MM.1S (cell line): ENCODE measurements around the gene KDELR3.

Experiments
- DNase-seq: peaks from one replicate; pipeline ENCODE4 v3.0.0-alpha.2; 2015
- H2AFZ ChIP-seq: fragments of 300-600 bp; sonication (generic); 2 replicates; pipeline ENCODE4 v1.6.0; 2016; ENCODE audit warnings: antibody characterized with exemption, low read length
- H3F3A ChIP-seq: fragments of 300-600 bp; sonication (generic); 2 replicates; pipeline ENCODE4 v1.6.1; 2016; ENCODE audit warnings: mild to moderate bottlenecking, antibody characterized with exemption, low read length, moderate library complexity, mixed read lengths; ENCODE audit not compliant: insufficient read depth
- H3K27ac ChIP-seq: fragments of 300-600 bp; sonication (generic); 2 replicates; pipeline ENCODE4 v1.5.1; 2016; ENCODE audit warnings: mild to moderate bottlenecking, low read length
- H3K27me3 ChIP-seq: fragments of 300-600 bp; sonication (generic); replicated peaks from 2 replicates; pipeline ENCODE4 v1.6.0; 2016; ENCODE audit warnings: low read length; ENCODE audit not compliant: insufficient read depth
- H3K36me3 ChIP-seq: fragments of 300-600 bp; sonication (generic); replicated peaks from 2 replicates; pipeline ENCODE4 v1.6.1; 2016; ENCODE audit warnings: mild to moderate bottlenecking, low read length, mixed read lengths; ENCODE audit not compliant: insufficient read depth
- H3K4me1 ChIP-seq: fragments of 300-600 bp; sonication (generic); 2 replicates; pipeline ENCODE4 v1.6.1; 2016; ENCODE audit warnings: low read length, mixed read lengths
- H3K4me2 ChIP-seq: fragments of 300-600 bp; sonication (generic); 2 replicates; pipeline ENCODE4 v1.6.0; 2016; ENCODE audit warnings: low read depth, low read length
- H3K4me3 ChIP-seq: fragments of 300-600 bp; sonication (generic); 2 replicates; pipeline ENCODE4 v1.5.1; 2016; ENCODE audit warnings: low read length, mixed read lengths
- H3K79me2 ChIP-seq: fragments of 300-600 bp; sonication (generic); 2 replicates; pipeline ENCODE4 v1.6.1; 2016; ENCODE audit warnings: mixed run types, low read length, mixed read lengths
- H3K9ac ChIP-seq: fragments of 300-600 bp; sonication (generic); 2 replicates; pipeline ENCODE4 v1.6.1; 2016; ENCODE audit warnings: low read length, mixed read lengths
- H3K9me2 ChIP-seq: fragments of 300-600 bp; sonication (generic); replicated peaks from 2 replicates; pipeline ENCODE4 v1.6.1; 2016; ENCODE audit warnings: mild to moderate bottlenecking, low read length, mixed read lengths; ENCODE audit not compliant: insufficient read depth
- H3K9me3 ChIP-seq: fragments of 300-600 bp; sonication (generic); replicated peaks from 2 replicates; pipeline ENCODE4 v1.6.1; 2016; ENCODE audit warnings: mild to moderate bottlenecking, low read length, mixed read lengths; ENCODE audit not compliant: insufficient read depth
- H4K20me1 ChIP-seq: fragments of 300-600 bp; sonication (generic); 2 replicates; pipeline ENCODE4 v1.6.1; 2016; ENCODE audit warnings: mild to moderate bottlenecking, low read length, moderate library complexity, mixed read lengths; ENCODE audit not compliant: insufficient read depth
- EZH2 ChIP-seq: fragments of 300-600 bp; sonication (generic); optimal IDR thresholded peaks from 2 replicates; pipeline ENCODE3; 2017; ENCODE audit warnings: low read depth, mild to moderate bottlenecking, antibody characterized with exemption, low read length, mixed read lengths
- EZH2phosphoT487 ChIP-seq: fragments of 300-600 bp; sonication (generic); IDR thresholded peaks from 2 replicates; pipeline ENCODE4 v1.6.1; 2018; ENCODE audit warnings: antibody characterized with exemption, low read length
- TF ChIP-seq, protein P1 (sequence below): fragments of 300-600 bp; sonication (generic); IDR thresholded peaks from 2 replicates; pipeline ENCODE4 v1.5.1; 2016; ENCODE audit warnings: antibody characterized with exemption, low read length, mixed read lengths

The KDELR3 gene

DNA sequence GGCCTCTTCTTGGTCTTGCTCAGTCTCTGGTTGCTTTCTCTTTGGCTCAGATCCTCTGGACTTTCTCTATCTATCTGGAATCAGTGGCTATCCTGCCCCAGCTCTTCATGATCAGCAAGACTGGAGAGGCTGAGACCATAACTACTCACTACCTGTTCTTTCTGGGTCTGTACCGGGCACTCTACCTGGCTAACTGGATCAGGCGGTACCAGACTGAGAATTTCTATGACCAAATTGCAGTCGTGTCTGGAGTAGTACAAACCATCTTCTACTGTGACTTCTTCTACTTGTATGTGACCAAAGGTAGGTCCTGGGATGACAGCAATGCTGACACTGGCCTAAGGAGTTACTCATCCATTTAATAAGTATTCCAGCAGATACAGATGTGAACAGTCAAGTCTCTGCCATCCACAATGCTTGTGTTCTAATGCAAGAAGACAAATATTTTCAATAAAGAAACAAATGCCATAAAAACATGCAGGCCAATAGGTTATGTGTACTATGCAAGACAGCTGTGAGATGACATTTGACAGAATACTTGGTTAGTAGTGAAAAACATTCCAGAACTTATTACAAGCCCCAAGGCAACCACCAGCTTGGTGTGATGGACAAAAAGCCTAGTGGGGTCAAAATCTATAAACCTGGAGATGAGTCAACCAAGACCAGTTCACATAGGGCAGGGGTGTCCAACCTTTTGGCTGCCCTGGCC, 13.4 kb downstream of the KDELR3 start:
- H3K4me1 ChIP-seq: peaks cover 9% of the 10 kb centered on the region; the same call in 1 of the 2 replicates
- no peaks in the 10 kb centered on the region for H3K9me2 ChIP-seq
- no peak overlapping the region for H3K9ac ChIP-seq
- no peak overlapping the region for H3K4me3 ChIP-seq
- no peaks in the 10 kb centered on the region for H4K20me1 ChIP-seq
- DNase-seq: no peak
- H3F3A ChIP-seq: peaks cover 46% of the 10 kb centered on the region
- no peaks in the 10 kb centered on the region for H3K9me3 ChIP-seq
- 0 out of 2 replicates have a peak, but pooled peaks cover 4% of the 10 kb centered on the region for H3K79me2 ChIP-seq
- no peak overlapping the region for H3K4me2 ChIP-seq
- H3K27me3 ChIP-seq: no peaks in the 10 kb centered on the region
- TF ChIP-seq EZH2phosphoT487 (no peak), EZH2 (no peak)
- TF ChIP-seq, protein P1, sequence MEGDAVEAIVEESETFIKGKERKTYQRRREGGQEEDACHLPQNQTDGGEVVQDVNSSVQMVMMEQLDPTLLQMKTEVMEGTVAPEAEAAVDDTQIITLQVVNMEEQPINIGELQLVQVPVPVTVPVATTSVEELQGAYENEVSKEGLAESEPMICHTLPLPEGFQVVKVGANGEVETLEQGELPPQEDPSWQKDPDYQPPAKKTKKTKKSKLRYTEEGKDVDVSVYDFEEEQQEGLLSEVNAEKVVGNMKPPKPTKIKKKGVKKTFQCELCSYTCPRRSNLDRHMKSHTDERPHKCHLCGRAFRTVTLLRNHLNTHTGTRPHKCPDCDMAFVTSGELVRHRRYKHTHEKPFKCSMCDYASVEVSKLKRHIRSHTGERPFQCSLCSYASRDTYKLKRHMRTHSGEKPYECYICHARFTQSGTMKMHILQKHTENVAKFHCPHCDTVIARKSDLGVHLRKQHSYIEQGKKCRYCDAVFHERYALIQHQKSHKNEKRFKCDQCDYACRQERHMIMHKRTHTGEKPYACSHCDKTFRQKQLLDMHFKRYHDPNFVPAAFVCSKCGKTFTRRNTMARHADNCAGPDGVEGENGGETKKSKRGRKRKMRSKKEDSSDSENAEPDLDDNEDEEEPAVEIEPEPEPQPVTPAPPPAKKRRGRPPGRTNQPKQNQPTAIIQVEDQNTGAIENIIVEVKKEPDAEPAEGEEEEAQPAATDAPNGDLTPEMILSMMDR: no peak
- H3K36me3 ChIP-seq: peaks cover 21% of the 10 kb centered on the region; the same call in 1 of the 2 replicates
- no peak overlapping the region for H3K27ac ChIP-seq
- no peak overlapping the region for H2AFZ ChIP-seq

DNA sequence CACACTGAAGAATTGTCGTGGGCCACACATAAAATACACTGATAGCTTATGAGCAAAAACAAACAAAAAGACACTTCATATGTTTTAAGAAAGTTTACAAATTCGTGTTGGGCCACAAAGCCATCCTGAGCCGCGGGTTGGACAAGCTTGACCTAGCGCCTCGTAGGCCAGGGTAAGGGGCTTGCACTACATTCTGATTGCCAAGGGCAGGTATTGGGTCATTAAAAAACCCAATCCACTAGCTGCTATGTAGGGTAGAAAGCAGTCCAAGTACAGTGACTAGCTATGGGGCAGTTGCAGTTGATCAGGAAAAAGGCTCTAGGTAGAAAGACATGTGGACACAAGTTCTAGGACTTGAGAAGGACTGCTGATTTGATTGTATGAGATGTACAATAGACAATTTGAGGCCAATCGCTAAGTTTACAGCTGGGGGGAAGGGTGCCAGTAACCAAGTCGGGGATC, 14.0 kb downstream of the KDELR3 start:
- TF ChIP-seq EZH2phosphoT487 (no peak), EZH2 (no peak)
- TF ChIP-seq, protein P1: no peak
- Histone ChIP-seq H3K27ac (no peak overlapping the region), H3K36me3 (peaks cover 21% of the 10 kb centered on the region; the same call in 1 of the 2 replicates), H2AFZ (no peak overlapping the region), H3K4me1 (peaks cover 9% of the 10 kb centered on the region; the same call in 1 of the 2 replicates), H3K79me2 (0 out of 2 replicates have a peak, but pooled peaks cover 8% of the 10 kb centered on the region), H4K20me1 (no peaks in the 10 kb centered on the region), H3K27me3 (no peaks in the 10 kb centered on the region), H3K9me3 (no peaks in the 10 kb centered on the region), H3K4me3 (no peak overlapping the region), H3K4me2 (no peak overlapping the region), H3K9ac (no peak overlapping the region), H3K9me2 (no peaks in the 10 kb centered on the region), H3F3A (peaks cover 49% of the 10 kb centered on the region)
- no peak for DNase-seq

DNA sequence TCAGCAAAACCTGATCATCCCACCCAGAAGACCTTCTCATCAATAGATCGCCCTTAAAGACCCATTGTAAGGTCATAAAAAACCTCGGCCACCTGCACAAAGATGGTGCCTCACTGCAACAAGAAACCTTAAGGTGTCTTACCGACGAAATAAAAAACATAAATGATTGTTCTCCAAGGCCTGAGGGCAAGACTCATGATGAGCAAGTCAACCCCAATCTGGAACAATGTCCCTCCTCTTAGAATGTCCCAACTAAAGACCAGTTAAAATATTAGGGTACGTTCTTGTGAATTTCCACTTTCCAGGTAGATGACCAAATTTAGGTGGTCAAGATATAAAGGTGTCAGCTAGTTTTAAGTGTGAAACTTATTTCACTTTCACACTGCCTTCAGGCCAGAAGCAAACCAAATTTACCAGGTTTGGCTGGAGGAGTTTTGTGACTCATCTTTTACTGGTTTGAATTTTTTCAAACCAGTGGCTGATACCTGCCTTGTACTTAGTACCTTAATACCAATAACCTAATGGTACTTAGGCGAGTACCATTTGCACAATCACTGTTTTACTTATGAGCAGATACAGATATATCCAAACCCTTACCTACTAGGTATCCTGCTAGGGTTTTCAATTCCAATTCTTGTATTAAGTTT, 14.9 kb downstream of the KDELR3 start:
- Histone ChIP-seq H2AFZ (no peak overlapping the region), H3K27me3 (no peaks in the 10 kb centered on the region), H3F3A (peaks cover 50% of the 10 kb centered on the region), H3K9me2 (no peaks in the 10 kb centered on the region), H4K20me1 (no peaks in the 10 kb centered on the region; the same call in 1 of the 2 replicates), H3K9me3 (no peaks in the 10 kb centered on the region), H3K4me3 (no peak overlapping the region), H3K9ac (no peak overlapping the region), H3K36me3 (peaks cover 23% of the 10 kb centered on the region), H3K4me2 (no peak overlapping the region), H3K27ac (no peak overlapping the region), H3K4me1 (peaks cover 9% of the 10 kb centered on the region; the same call in 1 of the 2 replicates), H3K79me2 (peaks cover 12% of the 10 kb centered on the region)
- TF ChIP-seq, protein P1: no peak
- TF ChIP-seq EZH2phosphoT487: no peak
- DNase-seq: no peak
